ENCODE measurements around the gene OR8B2. TPM values are rescaled to one million over a fixed set of nuclear protein-coding genes. Genes with fewer than 3 reads are reported as not detected.

The OR8B2 gene
- total RNA-seq, 1 donor from 2014 or later, result not detected

Other genes with a start within 250 kb of the OR8B2 start
- gene OR10D3, start 201.2 kb downstream of the OR8B2 start, total RNA-seq, result not detected
- gene OR8G1, start 143.4 kb downstream of the OR8B2 start, total RNA-seq, result not detected
- not detected for gene OR8G5, start 128.1 kb downstream of the OR8B2 start, total RNA-seq
- not detected for gene OR8D1, start 70.5 kb downstream of the OR8B2 start, total RNA-seq
- not detected for gene OR8D2, start 64.3 kb downstream of the OR8B2 start, total RNA-seq
- not detected for gene OR8B3, start 14.5 kb upstream of the OR8B2 start, total RNA-seq
- not detected for gene OR8B4, start 40.4 kb upstream of the OR8B2 start, total RNA-seq
- gene OR8B8, start 61.2 kb upstream of the OR8B2 start, total RNA-seq, result not detected
- gene OR8B12, start 159.2 kb upstream of the OR8B2 start, total RNA-seq, result not detected
- not detected for gene OR8A1, start 185.5 kb upstream of the OR8B2 start, total RNA-seq
- 0.25 TPM for gene PANX3, start 226.9 kb upstream of the OR8B2 start, total RNA-seq
- gene TBRG1, start 238.4 kb upstream of the OR8B2 start, total RNA-seq, result 26.8 TPM